IMR-90 (cell line): Measurements from ENCODE around the gene DRD2. TPM values are rescaled to one million over a fixed set of nuclear protein-coding genes. Genes with fewer than 3 reads are reported as not detected.

Source experiments
- ATAC-seq: fragments of 200-7000 bp; cut with Tn5 transposase; 2 replicates; pipeline ENCODE4 v1.9.1; 2020; ENCODE audit warnings: low read depth, mild to moderate bottlenecking, moderate library complexity
- BruUV-seq: library from RNA; stranded (reverse); fragments of 400-500 nt; replicated peaks from 2 replicates; lab custom pipeline; 2021; lab: Mats Ljungman, UMichigan
- CTCF ChIA-PET: fragments of 300-600 bp; formaldehyde crosslinking; extraction: SDS; loops from one replicate; lab custom pipeline; 2021; ENCODE audit warnings: antibody characterized with exemption; lab: Yijun Ruan, JAX
- POLR2A ChIA-PET: fragments of 300-600 bp; sonication (Branson Sonifier 250); formaldehyde crosslinking; loops from one replicate; lab custom pipeline; 2022; ENCODE audit warnings: antibody characterized with exemption; ENCODE audit not compliant: unreplicated experiment; lab: Charles Lee
- DNase-seq: peaks from one replicate; pipeline ENCODE4 v3.0.0; 2013
- H2AFZ ChIP-seq: replicated peaks from 2 replicates; pipeline ENCODE3; 2013; ENCODE audit warnings: low read length, mild to moderate bottlenecking; ENCODE audit not compliant: poor library complexity
- H2AK5ac ChIP-seq: 2 replicates; pipeline ENCODE4 v1.6.1; 2013; ENCODE audit warnings: low read depth, low read length, inconsistent platforms
- H2AK9ac ChIP-seq: replicated peaks from 2 replicates; pipeline ENCODE3; 2013; ENCODE audit warnings: mild to moderate bottlenecking, low read depth, low read length, moderate library complexity; ENCODE audit not compliant: poor library complexity
- H2BK120ac ChIP-seq: 2 replicates; pipeline ENCODE4 v1.6.1; 2013; ENCODE audit warnings: low read depth, low read length, inconsistent platforms
- H2BK15ac ChIP-seq: 3 replicates; pipeline ENCODE4 v1.6.1; 2013; ENCODE audit warnings: low read depth, low read length, inconsistent platforms
- H2BK20ac ChIP-seq: 2 replicates; pipeline ENCODE4 v1.6.1; 2013; ENCODE audit warnings: low read depth, mild to moderate bottlenecking, inconsistent platforms, low read length, moderate library complexity
- H2BK5ac ChIP-seq: 2 replicates; pipeline ENCODE4 v1.6.1; 2013; ENCODE audit warnings: mild to moderate bottlenecking, low read depth, low read length, inconsistent platforms; ENCODE audit not compliant: poor library complexity, severe bottlenecking
- H3K14ac ChIP-seq: replicated peaks from 2 replicates; pipeline ENCODE4 v1.6.1; 2013; ENCODE audit warnings: low read depth, low read length, inconsistent platforms
- H3K18ac ChIP-seq: 2 replicates; pipeline ENCODE4 v1.6.1; 2013; ENCODE audit warnings: low read depth, low read length, control low read depth
- H3K23ac ChIP-seq: 2 replicates; pipeline ENCODE4 v1.6.1; 2013; ENCODE audit warnings: low read depth, low read length, inconsistent platforms
- H3K27ac ChIP-seq: 2 replicates; pipeline ENCODE4 v1.5.1; 2013; ENCODE audit warnings: mild to moderate bottlenecking, control low read depth, low read length; ENCODE audit not compliant: insufficient read depth
- H3K27me3 ChIP-seq: 2 replicates; pipeline ENCODE4 v1.6.1; 2013; ENCODE audit warnings: low read length; ENCODE audit not compliant: control insufficient read depth, insufficient read depth
- H3K36me3 ChIP-seq: 2 replicates; pipeline ENCODE4 v1.6.1; 2013; ENCODE audit warnings: low read length, mixed read lengths; ENCODE audit not compliant: control insufficient read depth, insufficient read depth
- H3K4ac ChIP-seq: 2 replicates; pipeline ENCODE4 v1.6.1; 2013; ENCODE audit warnings: low read depth, low read length, inconsistent platforms
- H3K4me1 ChIP-seq: 2 replicates; pipeline ENCODE4 v1.6.1; 2013; ENCODE audit warnings: low read length, mixed read lengths; ENCODE audit not compliant: control insufficient read depth, insufficient read depth
- H3K4me2 ChIP-seq: 2 replicates; pipeline ENCODE4 v1.6.1; 2013; ENCODE audit warnings: low read depth, mild to moderate bottlenecking, control low read depth, low read length, moderate library complexity
- H3K4me3 ChIP-seq: 2 replicates; pipeline ENCODE4 v1.5.1; 2013; ENCODE audit warnings: low read depth, mild to moderate bottlenecking, control low read depth, low read length, moderate library complexity; ENCODE audit not compliant: insufficient read depth
- H3K56ac ChIP-seq: 2 replicates; pipeline ENCODE4 v1.6.1; 2013; ENCODE audit warnings: low read length, inconsistent platforms; ENCODE audit not compliant: insufficient read depth; ENCODE audit errors: extremely low read depth
- H3K79me1 ChIP-seq, 2 experiments: 2 replicates each; pipeline ENCODE4 v1.6.1; 2013; ENCODE audit warnings: low read length in 2 of 2, inconsistent platforms in 1 of 2, low read depth in 1 of 2
- H3K9ac ChIP-seq: 2 replicates; pipeline ENCODE4 v1.6.1; 2013; ENCODE audit warnings: low read depth, low read length, control low read depth
- H3K9me1 ChIP-seq: 2 replicates; pipeline ENCODE4 v1.6.1; 2013; ENCODE audit warnings: low read length, inconsistent platforms; ENCODE audit not compliant: insufficient read depth
- H3K9me3 ChIP-seq: 2 replicates; pipeline ENCODE4 v1.6.1; 2013; ENCODE audit warnings: low read length; ENCODE audit not compliant: control insufficient read depth, insufficient read depth
- H4K20me1 ChIP-seq: 2 replicates; pipeline ENCODE4 v1.6.1; 2013; ENCODE audit warnings: low read length, inconsistent platforms; ENCODE audit not compliant: insufficient read depth
- H4K5ac ChIP-seq: 2 replicates; pipeline ENCODE4 v1.6.1; 2013; ENCODE audit warnings: mild to moderate bottlenecking, low read depth, low read length, control low read depth
- H4K8ac ChIP-seq, 2 experiments: 2 replicates each; pipeline ENCODE4 v1.6.1; 2013; ENCODE audit warnings: low read depth in 2 of 2, low read length in 2 of 2, control low read depth in 1 of 2, inconsistent platforms in 1 of 2
- H4K91ac ChIP-seq: 2 replicates; pipeline ENCODE4 v1.6.1; 2013; ENCODE audit warnings: low read depth, low read length, inconsistent platforms; ENCODE audit not compliant: insufficient read depth
- BHLHE40 ChIP-seq: fragments of 150-350 bp; IDR thresholded peaks from 2 replicates; pipeline ENCODE4 v1.6.1; 2016; ENCODE audit warnings: mild to moderate bottlenecking, low read depth, low read length
- CEBPB ChIP-seq: IDR thresholded peaks from 2 replicates; pipeline ENCODE4 v1.6.1; 2012; ENCODE audit warnings: low read depth, low read length, improper control_type of control experiment
- CHD1 ChIP-seq: IDR thresholded peaks from 2 replicates; pipeline ENCODE4 v1.6.1; 2012; ENCODE audit warnings: low read depth, low read length, improper control_type of control experiment
- FOS ChIP-seq: fragments of 150-350 bp; IDR thresholded peaks from 2 replicates; pipeline ENCODE4 v1.6.1; 2016; ENCODE audit warnings: low read depth, low read length
- MAFK ChIP-seq: IDR thresholded peaks from 2 replicates; pipeline ENCODE4 v1.6.1; 2012; ENCODE audit warnings: low read depth, low read length, improper control_type of control experiment
- MAZ ChIP-seq: IDR thresholded peaks from 2 replicates; pipeline ENCODE4 v1.6.1; 2012; ENCODE audit warnings: low read depth, mild to moderate bottlenecking, low read length, improper control_type of control experiment, moderate library complexity, borderline replicate concordance
- MXI1 ChIP-seq: IDR thresholded peaks from 2 replicates; pipeline ENCODE4 v1.6.1; 2012; ENCODE audit warnings: low read depth, mild to moderate bottlenecking, low read length, moderate library complexity, borderline replicate concordance
- NFE2L2 ChIP-seq: fragments of 150-350 bp; IDR thresholded peaks from 2 replicates; pipeline ENCODE4 v1.6.1; 2016; ENCODE audit warnings: low read depth, mild to moderate bottlenecking, low read length
- POLR2A ChIP-seq: IDR thresholded peaks from 2 replicates; pipeline ENCODE4 v1.6.1; 2012; ENCODE audit warnings: mild to moderate bottlenecking, low read depth, low read length
- RAD21 ChIP-seq: IDR thresholded peaks from 2 replicates; pipeline ENCODE4 v1.6.1; 2012; ENCODE audit warnings: low read length, improper control_type of control experiment
- RCOR1 ChIP-seq: IDR thresholded peaks from 2 replicates; pipeline ENCODE4 v1.6.1; 2012; ENCODE audit warnings: mild to moderate bottlenecking, low read length, improper control_type of control experiment; ENCODE audit not compliant: insufficient replicate concordance
- RFX5 ChIP-seq: IDR thresholded peaks from 2 replicates; pipeline ENCODE4 v1.8.0; 2012; ENCODE audit warnings: low read depth, mild to moderate bottlenecking, low read length, moderate library complexity
- SMC3 ChIP-seq: fragments of 150-350 bp; IDR thresholded peaks from 2 replicates; pipeline ENCODE4 v1.6.1; 2016; ENCODE audit warnings: low read depth, mild to moderate bottlenecking, antibody characterized with exemption, low read length, moderate library complexity
- WGBS, 2 experiments: methylation state at CpG; one replicate each; pipeline versions ENCODE4 v1.1.5 to v1.1.7; 2013; ENCODE audit warnings: missing lambda C conversion rate in 2 of 2; ENCODE audit not compliant: insufficient read length in 1 of 2; ENCODE audit errors: extremely low coverage in 2 of 2; 5-methylcytosine and 5-hydroxymethylcytosine counted together
- dilution Hi-C: fragments of 300-500 bp; cut with HindIII; formaldehyde crosslinking; loops from one replicate; pipeline ENCODE4 v1.14.3; 2018; ENCODE audit warnings: low sequenced_read_pairs; ENCODE audit not compliant: unreplicated experiment
- in situ Hi-C: fragments of 300-500 bp; cut with MboI; formaldehyde crosslinking; loops from 3 replicates; pipeline ENCODE4 v1.14.3; 2019; ENCODE audit warnings: low sequenced_read_pairs, inconsistent platforms, mixed read lengths
- intact Hi-C: fragments of 100-400 bp; cut with micrococcal nuclease; formaldehyde crosslinking; loops from 2 replicates; pipeline ENCODE4 v1.10.0; 2022
- polyA plus RNA-seq, 3 experiments: library from polyadenylated mRNA; depleted of rRNA; stranded (reverse); fragments of >200 nt; gene quantifications; 2 replicates each; pipeline ENCODE4 v1.2.3, GENCODE V29; 2012; ENCODE audit warnings: low replicate concordance in 1 of 3
- total RNA-seq: library from RNA; depleted of rRNA; stranded (reverse); fragments of >200 nt; gene quantifications from 2 replicates; pipeline ENCODE4 v1.2.3, GENCODE V29; 2012
- TF ChIP-seq, protein P1 (sequence below): conservative IDR thresholded peaks from 2 replicates; pipeline ENCODE4 v1.5.1; 2012; ENCODE audit warnings: mild to moderate bottlenecking, low read depth, low read length, improper control_type of control experiment
- TF ChIP-seq, protein P2 (sequence below): fragments of 150-350 bp; IDR thresholded peaks from 2 replicates; pipeline ENCODE4 v1.6.1; 2017; ENCODE audit warnings: mild to moderate bottlenecking, antibody characterized with exemption, low read length, low read depth
- TF ChIP-seq, protein P3 (sequence below): fragments of 150-350 bp; IDR thresholded peaks from 2 replicates; pipeline ENCODE4 v1.6.1; 2016; ENCODE audit warnings: low read depth, mild to moderate bottlenecking, low read length, moderate library complexity, borderline replicate concordance

The DRD2 gene
- total and polyA plus RNA-seq, 2 of the 4 experiments (the other 2 are of a cell fraction) = not detected

DNA sequence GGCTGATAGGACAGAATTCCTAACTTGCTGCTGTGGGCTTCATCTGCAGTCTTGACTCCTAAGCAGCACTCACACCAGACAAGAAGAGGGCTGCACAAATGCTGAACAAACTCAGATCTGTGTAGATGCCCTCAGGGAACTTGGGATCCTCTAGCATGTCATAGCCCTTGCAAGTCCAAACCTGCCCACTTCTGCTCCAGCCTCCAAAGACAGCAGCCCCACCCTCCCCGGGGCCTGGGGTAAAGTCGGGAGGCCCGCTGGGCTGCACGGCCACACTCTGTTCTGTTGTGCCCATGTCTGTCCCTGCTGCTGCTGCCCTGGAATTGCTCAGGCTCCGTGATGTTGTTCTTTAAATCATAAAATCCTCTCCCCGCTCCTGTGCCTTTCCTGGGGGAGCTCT, 28.3 kb downstream of the DRD2 start:
- no peak overlapping the region for H3K27ac ChIP-seq

More for the DNA sequence above, 28.3 kb downstream of the DRD2 start:
- DNase-seq (no peak), ATAC-seq (no peak)
- Histone ChIP-seq H4K91ac (no peak overlapping the region), H3K56ac (no peak overlapping the region), H2AK9ac (no peak overlapping the region), H3K14ac (no peak overlapping the region), H2AK5ac (no peak overlapping the region), H4K5ac (no peak overlapping the region), H3K9me1 (0 out of 2 replicates have a peak, but pooled peaks cover 2% of the 10 kb centered on the region), H3K27me3 (peaks cover 2% of the 10 kb centered on the region; the same call in 1 of the 2 replicates), H3K4me1 (no peaks in the 10 kb centered on the region), H3K4me2 (no peak overlapping the region), H2BK20ac (no peak overlapping the region), H3K18ac (no peak overlapping the region), H3K23ac (no peak overlapping the region), H2AFZ (no peak overlapping the region), H3K4ac (no peak overlapping the region), H4K8ac (no peak overlapping the region), H3K4me3 (no peak overlapping the region), H4K20me1 (no peaks in the 10 kb centered on the region), H3K9ac (no peak overlapping the region), H3K36me3 (no peaks in the 10 kb centered on the region), H2BK15ac (no peak overlapping the region), H3K79me1 (no peaks in the 10 kb centered on the region), H2BK120ac (no peak overlapping the region), H2BK5ac (no peak overlapping the region), H3K9me3 (no peaks in the 10 kb centered on the region)
- ChIA-PET CTCF (no interaction called here), POLR2A (no interaction called here)
- intact Hi-C loops (no loop called here), dilution Hi-C loops (no loop called here), in situ Hi-C loops (no loop called here)
- BruUV-seq = no TSS peak
- TF ChIP-seq CEBPB (no peak), RCOR1 (no peak), SMC3 (no peak), MXI1 (no peak), BHLHE40 (no peak), RAD21 (no peak), NFE2L2 (no peak), CHD1 (no peak), FOS (no peak), POLR2A (no peak), MAFK (no peak), RFX5 (no peak), MAZ (no peak)
- TF ChIP-seq, protein P1, sequence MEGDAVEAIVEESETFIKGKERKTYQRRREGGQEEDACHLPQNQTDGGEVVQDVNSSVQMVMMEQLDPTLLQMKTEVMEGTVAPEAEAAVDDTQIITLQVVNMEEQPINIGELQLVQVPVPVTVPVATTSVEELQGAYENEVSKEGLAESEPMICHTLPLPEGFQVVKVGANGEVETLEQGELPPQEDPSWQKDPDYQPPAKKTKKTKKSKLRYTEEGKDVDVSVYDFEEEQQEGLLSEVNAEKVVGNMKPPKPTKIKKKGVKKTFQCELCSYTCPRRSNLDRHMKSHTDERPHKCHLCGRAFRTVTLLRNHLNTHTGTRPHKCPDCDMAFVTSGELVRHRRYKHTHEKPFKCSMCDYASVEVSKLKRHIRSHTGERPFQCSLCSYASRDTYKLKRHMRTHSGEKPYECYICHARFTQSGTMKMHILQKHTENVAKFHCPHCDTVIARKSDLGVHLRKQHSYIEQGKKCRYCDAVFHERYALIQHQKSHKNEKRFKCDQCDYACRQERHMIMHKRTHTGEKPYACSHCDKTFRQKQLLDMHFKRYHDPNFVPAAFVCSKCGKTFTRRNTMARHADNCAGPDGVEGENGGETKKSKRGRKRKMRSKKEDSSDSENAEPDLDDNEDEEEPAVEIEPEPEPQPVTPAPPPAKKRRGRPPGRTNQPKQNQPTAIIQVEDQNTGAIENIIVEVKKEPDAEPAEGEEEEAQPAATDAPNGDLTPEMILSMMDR = no peak
- TF ChIP-seq, protein P2, sequence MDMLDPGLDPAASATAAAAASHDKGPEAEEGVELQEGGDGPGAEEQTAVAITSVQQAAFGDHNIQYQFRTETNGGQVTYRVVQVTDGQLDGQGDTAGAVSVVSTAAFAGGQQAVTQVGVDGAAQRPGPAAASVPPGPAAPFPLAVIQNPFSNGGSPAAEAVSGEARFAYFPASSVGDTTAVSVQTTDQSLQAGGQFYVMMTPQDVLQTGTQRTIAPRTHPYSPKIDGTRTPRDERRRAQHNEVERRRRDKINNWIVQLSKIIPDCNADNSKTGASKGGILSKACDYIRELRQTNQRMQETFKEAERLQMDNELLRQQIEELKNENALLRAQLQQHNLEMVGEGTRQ = no peak
- TF ChIP-seq, protein P3, sequence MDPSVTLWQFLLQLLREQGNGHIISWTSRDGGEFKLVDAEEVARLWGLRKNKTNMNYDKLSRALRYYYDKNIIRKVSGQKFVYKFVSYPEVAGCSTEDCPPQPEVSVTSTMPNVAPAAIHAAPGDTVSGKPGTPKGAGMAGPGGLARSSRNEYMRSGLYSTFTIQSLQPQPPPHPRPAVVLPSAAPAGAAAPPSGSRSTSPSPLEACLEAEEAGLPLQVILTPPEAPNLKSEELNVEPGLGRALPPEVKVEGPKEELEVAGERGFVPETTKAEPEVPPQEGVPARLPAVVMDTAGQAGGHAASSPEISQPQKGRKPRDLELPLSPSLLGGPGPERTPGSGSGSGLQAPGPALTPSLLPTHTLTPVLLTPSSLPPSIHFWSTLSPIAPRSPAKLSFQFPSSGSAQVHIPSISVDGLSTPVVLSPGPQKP = no peak
- WGBS, 2 experiments = no CpG with 5 or more reads among the region's 6 CpGs
